SU-DHL-6 (cell line): ENCODE data around the gene ERICH2.

ENCODE experiments used
- CTCF ChIP-seq: fragments of 200-600 bp; sonication (generic); IDR thresholded peaks from one replicate; pipeline ENCODE4 v1.5.1; 2017; ENCODE audit warnings: antibody characterized with exemption, mild to moderate bottlenecking, low read length, moderate library complexity; ENCODE audit not compliant: insufficient read depth, poor library complexity, severe bottlenecking
- EZH2phosphoT487 ChIP-seq: fragments of 200-600 bp; sonication (generic), shearing (Covaris generic); conservative IDR thresholded peaks from 2 replicates; pipeline ENCODE4 v1.6.1; 2018; ENCODE audit warnings: mild to moderate bottlenecking, antibody characterized with exemption, low read length, moderate library complexity, mixed read lengths

DNA sequence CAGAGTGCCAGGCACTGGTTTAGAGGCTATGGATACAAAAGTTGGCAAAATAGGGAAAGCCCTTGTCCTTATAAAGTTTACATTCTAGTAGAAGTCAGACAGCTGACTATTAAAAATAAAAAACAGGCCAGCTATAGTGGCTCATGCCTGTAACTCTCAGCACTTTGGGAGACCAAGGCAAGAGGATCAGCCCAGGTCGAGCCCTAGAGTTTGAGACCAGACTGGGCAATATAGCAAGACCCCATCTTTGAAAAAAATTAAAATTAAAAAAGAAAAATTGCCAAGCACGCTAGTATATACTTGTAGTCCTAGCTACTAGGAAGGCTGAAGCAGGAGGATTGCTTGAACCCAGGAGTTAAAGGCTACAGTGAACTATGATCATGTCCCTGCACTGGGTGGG, 12.5 kb downstream of the ERICH2 start:
- TF ChIP-seq CTCF (no peak), EZH2phosphoT487 (no peak)
